GM12873 (cell line): ENCODE results near the gene ANKS1B.

Experiments used
- TF ChIP-seq, protein P1 (sequence below): IDR thresholded peaks from 2 replicates; pipeline ENCODE4 v1.5.1; 2012; ENCODE audit warnings: low read depth, mild to moderate bottlenecking, moderate library complexity, low read length, control low read depth; ENCODE audit not compliant: insufficient read depth; ENCODE audit errors: missing control alignments

ANKS1B gene

GRCh38 chr12:99920353-99920960, 64.3 kb downstream of the ANKS1B start:
- TF ChIP-seq, protein P1, sequence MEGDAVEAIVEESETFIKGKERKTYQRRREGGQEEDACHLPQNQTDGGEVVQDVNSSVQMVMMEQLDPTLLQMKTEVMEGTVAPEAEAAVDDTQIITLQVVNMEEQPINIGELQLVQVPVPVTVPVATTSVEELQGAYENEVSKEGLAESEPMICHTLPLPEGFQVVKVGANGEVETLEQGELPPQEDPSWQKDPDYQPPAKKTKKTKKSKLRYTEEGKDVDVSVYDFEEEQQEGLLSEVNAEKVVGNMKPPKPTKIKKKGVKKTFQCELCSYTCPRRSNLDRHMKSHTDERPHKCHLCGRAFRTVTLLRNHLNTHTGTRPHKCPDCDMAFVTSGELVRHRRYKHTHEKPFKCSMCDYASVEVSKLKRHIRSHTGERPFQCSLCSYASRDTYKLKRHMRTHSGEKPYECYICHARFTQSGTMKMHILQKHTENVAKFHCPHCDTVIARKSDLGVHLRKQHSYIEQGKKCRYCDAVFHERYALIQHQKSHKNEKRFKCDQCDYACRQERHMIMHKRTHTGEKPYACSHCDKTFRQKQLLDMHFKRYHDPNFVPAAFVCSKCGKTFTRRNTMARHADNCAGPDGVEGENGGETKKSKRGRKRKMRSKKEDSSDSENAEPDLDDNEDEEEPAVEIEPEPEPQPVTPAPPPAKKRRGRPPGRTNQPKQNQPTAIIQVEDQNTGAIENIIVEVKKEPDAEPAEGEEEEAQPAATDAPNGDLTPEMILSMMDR: no peak

DNA sequence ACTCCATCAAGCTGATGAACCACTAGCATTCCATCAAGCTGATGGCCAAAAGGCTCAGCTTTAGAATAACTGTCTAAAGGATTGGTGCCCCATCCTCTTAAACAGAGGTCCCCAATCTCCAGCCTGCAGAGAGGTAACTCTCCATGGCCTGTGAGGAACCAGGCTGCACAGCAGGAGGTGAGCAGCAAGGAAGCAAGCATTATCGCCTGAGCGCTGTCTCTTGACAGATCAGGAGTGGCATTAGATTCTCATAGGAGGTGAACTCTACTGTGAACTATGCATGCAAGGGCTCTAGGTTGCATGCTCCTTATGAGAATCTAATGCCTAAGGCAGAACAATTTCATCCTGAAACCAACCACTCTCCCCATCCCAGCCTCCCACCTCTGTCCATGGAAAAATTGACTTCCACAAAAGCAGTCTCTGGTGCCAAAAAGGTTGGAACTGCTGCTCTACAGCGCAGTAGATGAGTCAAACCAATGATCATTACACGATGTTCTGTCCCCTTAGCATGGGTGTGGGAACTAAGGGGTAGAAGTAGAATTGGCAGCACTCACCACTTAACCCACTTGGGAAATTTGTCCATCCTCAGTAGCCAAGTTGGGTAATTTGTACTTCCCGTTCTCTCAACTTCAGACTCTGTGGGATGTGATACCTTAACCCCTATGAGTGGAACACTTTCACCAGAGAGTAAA, 66.9 kb downstream of the ANKS1B start:
- TF ChIP-seq, protein P1: no peak

DNA sequence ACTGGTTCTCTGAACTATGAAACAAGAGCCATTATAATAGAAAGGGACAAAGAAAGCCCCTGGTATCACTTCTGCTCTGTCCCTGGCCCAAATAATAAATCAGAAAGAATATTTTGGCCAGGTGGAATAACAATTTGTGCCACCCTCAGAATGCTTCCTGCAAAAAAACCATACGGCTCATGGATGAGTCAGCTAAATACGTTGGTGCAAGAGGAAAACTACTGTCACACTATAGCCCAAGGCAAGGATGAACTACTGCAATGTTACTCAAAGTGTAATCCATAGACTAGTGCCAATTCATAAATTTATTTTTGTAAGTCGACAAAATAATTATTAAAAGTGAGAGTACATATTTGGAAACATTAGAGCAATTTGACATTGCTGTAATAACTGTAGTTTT, 68.2 kb downstream of the ANKS1B start:
- TF ChIP-seq, protein P1: no peak

DNA sequence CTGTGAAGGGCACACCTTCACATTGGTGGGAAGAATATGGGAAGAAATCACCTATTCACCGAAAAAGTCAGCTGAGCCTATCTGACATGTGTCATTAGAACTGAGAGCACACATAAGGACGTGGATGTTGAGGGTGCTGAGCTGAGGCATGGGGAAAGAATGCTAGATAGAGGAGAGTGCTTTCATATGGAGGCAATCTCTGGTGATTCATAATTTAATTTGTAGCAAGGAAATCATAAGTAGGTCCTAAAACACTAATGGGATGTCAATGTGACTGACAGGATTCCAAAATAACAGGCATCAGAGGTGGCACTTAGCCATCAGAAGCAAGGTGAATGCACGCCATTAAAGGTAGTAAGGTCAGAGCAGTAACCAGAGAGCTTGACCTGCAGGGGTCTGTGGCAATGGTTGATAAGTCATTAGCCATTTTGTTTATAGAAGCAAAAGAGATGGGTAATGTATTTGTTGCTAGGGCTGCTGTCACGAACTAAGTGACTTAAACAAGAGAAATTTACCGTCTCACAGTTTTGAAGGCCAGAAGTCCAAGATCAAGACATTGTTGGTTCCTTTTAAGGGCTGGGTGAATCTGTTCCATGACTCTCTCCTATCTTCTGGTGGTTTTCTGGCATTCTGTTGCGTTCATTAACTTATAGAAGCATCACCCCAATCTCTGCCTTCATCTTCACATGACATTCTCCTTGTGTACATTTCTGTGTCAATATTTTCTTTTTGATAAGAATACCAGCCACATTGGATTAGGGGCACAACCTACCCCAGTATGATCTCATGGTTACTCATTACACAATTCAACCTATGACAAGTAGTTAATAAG, 69.3 kb downstream of the ANKS1B start:
- TF ChIP-seq, protein P1: no peak

DNA sequence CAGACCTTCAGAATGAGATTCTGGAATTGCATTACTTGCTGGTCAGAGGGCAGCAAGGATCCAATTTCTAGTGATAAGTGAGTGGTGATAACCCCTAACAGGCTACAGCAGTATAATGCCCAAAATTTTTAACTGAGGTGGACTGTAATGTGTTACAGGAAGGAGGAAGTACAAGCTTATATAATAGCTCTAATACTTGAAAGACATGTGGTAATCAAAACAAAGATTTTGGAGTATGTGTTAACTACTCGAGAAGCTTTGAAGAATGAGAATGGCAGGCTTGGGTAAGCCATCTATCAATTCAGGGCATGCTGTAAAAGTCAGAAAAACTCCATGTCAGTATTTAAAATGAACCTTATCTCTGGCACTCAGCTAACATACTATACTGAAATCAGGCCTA, 70.5 kb downstream of the ANKS1B start:
- TF ChIP-seq, protein P1: no peak

DNA sequence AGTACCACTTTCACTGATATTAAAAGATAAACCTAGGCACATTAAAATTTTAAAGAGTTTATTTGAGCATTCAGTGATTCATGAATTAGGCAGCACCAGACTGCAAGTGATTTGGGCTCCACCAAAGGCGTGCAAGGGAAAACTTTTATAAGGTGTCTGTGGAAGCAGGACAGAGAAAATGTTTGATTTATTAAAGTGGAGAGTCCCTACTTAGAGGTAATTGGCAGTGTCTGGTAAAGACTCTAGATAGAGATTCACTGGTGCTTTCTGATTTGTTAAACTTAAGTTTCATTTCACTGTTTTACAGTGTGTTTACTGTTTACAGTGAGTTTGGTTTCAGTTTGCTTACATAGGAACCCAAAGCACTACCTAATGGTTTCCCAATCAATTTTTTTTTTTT, 72.8 kb downstream of the ANKS1B start:
- TF ChIP-seq, protein P1: no peak

GRCh38 chr12:99911081-99911480, 73.7 kb downstream of the ANKS1B start:
- TF ChIP-seq, protein P1: no peak
